GM21737 (cell line): ENCODE measurements around the gene FAM47E.
"Not testable (repeated sequence)": the region's sequence is repeated elsewhere in the genome, so short reads cannot be mapped to it uniquely, and the experiment has no call there.

Experiments used
- ATAC-seq: cut with Tn5 transposase; IDR thresholded peaks from one replicate; pipeline ENCODE4 v1.9.1; 2021; ENCODE audit warnings: mild to moderate bottlenecking, moderate library complexity; ENCODE audit not compliant: unreplicated experiment

The FAM47E gene

DNA sequence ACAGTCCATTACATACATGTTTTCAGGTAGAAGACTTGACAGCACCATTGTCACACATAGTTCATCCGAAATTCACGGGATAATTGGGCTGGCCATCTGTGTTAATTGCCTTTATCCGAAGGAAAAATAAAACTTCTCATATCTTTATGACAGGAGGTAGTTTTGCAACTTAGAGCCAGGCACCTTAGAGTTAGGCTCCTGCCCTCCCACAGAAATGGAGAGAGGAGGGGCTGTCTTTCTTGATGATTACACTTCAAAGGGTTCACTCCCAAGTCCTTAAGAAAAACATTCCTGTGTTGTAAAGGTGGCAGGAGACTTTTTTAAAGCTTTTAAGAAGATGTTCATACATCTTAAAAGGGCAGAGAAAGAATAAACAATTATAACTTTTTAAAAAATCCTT, 27.4 kb upstream of the FAM47E start:
- ATAC-seq = no peak

DNA sequence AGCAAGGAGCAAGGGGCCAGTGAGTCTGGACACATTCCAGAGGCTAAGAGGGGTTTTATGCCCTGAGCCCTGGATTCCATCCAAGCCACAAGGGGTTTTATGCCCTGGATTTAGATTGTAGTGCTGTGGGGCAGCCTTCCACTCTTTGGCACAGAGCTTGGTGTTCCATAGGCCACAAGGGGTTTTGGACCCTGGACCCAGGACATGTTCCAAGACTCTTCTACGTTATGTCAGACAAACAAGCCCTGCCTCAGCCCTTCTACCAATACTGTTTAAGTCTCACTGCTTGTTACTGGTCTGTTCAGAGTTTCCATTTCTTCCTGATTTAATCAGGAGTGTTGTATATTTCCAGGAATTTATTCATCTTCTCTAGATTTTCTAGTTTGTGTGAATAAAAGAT, 25.1 kb upstream of the FAM47E start:
- no peak for ATAC-seq

DNA sequence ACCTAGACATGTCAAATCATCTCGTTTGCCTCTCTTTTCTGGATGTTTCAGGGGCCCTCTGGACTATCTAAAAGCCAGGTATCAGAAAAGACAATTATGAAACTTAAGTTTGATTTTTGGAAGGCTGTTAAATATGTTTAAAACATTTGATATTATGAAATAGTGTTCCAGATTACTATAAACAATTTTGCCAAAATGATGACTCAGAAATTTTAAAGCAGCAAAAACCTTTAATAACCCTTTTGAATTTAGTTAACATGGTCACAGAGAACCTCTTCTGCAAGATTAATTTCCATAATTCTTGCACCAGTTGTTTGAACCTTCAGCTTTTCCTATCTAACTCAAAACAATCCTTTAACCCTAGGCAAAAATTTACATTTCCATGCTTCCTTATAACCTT, 18.8 kb upstream of the FAM47E start:
- no peak for ATAC-seq

DNA sequence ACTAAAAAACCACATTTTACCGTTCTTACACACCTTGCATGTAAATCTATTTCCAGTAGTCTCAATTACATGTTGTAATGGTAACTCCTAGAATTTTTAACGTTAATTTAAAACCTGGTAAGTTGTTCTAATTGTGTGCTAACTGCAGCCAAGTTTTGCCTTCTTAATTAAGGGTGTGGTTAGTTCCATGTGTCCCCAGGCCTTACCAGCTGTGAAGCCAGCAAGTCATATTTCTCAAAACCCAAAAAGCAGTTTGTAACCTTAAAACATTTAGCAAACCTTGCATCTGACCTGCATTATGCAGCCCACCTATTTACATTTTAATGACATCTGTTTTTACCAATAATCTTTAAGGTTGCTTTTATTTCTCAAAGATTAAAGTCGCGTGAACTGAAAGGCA, 18.4 kb upstream of the FAM47E start:
- ATAC-seq = no peak

DNA sequence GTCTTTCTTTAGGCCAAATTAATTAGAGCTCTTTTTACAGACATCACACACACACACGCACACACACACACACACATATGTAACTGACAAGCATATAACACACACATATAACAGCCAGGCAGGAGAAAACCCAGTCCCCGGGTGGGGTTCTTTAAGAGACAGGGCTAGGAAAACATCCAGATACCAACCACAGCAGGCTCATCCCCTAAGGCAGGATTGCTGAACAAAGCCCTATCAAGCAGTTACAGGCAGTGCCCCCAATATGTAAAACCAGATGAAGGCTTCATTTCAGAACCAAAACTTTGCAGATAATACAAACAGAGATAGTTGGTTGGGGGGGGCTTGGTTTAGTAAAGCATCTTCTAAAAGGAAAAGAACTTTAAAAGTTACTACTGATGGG, 18.0 kb upstream of the FAM47E start:
- no peak for ATAC-seq

DNA sequence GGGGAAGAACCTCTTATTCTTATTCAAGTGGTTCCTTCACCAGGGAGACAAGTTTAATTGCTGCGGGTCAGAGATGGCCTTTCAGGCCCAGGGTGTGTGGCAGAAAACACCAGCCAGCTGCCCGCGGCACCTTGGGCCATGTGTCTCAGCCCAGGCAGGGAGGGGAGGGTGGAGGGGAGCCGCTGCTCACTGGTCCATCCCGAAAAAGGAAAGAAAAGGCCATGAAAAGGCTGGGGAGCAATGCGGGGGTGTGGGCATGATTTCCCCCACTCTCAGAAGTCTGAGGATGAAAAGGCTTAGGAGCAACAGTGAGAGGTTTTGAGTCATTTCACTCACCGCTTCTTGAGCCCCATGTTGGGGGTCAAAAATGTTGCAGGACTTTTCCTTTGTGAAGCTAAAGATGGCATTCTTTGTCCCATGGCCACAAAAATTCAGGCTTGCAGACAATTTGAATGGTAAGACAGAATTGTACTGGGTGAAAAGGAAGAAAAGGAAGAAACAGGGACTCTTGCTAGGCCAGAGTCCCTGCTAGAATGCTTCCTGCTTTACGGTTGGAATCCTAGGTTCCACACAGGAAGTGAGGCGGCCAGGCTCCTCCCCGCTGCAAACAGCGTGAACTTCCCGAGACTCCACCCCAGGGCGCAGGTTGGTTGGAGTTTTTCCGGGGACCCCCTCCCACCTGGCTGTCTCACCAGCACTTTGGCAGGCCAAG, 17.4 kb upstream of the FAM47E start:
- ATAC-seq = no peak

DNA sequence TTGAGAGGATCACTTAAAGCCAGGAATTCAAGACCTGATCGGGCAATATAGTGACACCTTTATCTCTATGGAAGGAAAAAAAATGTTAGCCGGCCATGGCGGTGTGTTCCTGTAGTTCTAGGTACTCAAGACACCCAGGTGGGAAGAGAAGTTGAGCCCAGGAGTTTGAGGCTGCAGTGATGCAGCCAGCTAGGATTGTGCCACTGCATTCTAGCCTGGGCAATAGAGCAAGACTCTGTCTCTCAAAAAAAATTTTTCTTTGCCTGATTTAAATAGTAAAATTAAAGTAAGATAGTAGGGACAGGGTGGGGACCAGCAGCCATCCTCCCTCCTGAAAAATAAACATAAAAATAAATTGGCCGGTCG, 16.9 kb upstream of the FAM47E start:
- no peak for ATAC-seq

DNA sequence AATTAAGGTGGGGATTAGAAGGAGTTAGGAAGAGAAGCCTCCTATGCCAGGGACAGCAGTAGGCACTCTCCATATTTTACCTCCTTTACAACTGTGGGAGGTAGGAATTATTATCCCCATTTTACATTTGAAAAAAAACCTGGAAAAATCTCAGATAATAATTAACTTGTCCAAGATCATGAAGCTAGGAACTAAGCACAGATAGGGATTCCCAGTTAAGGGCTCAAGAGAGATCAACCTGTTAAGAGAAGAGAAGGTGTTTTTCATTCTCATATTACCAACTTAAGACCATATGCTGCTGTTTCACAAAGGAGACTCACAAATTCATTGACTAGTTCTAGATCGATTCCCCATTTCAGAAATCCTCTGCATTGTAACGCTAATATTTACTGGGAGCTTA, 16.1 kb upstream of the FAM47E start:
- ATAC-seq = no peak

DNA sequence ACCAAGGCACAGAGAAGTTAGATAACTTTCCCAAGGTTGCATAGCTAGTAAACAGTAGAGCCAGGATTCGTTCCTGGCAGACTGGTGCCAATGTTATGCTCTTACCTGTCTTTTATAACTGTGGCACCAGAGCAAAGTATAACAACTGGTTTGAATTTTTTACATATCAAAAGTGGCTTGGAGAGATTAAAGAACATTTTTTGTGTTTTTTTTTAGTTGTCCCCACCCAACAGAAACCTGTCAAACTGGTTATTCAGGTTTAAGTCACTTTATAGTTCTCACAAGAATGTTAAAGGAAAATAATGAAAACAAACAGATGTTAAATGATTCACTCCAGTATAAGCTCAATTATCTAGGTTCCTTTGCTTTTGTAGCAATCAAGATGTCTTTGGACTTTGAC, 15.6 kb upstream of the FAM47E start:
- no peak for ATAC-seq

DNA sequence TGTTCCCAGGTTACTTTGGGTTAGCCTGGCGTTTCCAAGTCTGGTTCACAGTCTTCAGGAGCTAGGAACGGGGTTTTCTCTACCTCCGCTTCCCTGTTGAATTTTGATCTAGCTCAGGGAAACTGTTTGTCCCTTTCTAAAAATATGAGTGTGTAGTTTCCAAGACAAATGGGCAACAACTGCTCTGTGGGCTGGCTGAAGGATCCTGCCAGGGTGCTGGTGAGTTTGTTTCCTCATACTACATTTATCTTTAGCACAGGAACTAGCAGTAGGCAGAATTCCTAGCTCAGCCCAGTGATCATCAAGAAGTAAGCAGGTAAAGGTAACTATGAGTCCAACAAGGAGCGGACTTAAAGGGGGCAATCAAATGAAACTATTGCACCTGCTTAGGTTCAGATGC, 13.3 kb upstream of the FAM47E start:
- ATAC-seq = no peak

DNA sequence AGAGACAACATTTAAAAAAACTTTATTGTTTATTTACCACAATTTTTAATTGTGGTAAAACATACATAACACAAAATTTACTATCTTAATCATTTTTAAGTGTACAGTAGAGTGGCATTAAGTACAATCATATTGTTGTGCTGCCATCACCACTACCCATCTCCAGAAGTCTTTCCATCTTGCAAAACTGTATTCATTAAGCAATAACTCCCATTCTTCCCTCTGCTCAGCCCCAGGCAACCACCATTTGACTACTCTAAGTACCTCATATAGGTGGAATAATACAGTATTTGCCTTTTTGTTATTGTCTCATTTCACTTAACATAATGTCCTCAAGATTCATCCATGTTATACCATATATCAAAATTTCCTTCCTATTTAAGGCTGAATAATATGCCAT, 12.8 kb upstream of the FAM47E start:
- ATAC-seq = no peak

DNA sequence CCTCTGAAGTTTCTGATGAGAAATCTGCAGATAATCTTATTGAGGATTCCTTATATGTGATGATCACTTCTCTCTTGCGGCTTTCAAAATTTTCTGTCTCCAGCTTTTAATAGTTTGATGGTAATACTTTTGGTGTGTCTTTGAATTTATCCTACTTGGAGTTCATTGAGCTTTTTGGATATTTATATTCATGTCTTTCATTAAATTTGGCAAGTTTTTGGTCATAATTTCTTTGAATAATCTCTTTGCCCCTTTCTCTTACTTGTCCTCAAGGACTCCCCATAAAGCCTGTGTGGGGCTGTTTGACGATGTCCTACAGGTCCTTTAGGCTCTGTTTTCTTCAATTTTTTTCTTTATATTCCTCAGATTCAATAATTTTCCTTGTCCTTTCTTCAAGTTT, 11.3 kb upstream of the FAM47E start:
- no peak for ATAC-seq

DNA sequence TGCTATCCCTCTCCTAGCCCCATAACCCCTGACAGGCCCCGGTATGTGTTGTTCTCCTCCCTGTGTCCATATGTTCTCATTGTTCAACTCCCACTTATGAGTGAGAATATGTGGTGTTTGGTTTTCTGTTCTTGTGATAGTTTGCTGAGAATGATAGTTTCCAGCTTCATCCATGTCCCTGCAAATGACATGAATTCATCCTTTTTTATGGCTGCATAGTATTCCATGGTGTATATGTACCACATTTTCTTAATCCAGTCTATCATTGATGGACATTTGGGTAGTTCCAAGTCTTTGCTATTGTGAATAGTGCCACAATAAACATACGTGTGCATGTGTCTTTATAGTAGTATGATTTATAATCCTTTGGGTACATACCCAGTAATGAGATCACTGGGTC, 7.6 kb upstream of the FAM47E start:
- not testable (repeated sequence) for ATAC-seq

DNA sequence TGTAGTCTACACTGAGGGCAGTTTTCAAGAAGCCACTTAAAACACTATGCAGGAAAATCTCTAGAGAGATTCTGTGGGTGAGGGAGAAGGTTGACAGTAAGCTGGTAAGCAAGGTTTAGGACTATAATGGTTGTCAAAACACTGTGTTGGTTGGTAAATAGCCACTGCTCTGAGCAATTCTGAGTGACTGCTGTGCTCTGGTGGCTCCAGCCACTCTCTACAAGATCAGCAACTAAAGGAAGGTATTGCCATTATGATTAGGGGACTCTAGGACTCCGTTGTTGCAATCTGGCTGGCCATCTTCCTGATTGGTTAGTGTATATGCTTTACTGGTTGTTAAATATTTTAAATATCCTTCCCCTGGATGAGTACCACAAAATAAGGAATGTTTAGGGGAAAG, 5.5 kb upstream of the FAM47E start:
- no peak for ATAC-seq

DNA sequence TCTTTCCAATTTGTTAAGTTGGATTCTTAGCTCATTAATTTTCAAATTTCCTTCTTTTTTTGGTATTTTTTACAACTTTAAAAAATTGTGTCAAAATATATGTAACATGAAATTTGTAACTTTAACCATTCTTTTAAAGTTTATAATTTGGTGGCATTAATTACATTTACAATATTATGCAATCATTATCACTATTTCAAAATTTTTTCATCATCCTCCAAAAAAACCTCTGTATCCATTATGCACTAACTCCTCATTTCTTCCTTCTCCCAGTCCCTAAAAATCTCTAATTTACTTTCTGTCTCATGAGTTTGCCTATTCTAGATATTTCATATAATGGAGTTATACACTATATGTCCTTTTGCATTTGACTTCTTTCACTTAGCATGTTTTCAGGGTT, 4.7 kb upstream of the FAM47E start:
- ATAC-seq = no peak

DNA sequence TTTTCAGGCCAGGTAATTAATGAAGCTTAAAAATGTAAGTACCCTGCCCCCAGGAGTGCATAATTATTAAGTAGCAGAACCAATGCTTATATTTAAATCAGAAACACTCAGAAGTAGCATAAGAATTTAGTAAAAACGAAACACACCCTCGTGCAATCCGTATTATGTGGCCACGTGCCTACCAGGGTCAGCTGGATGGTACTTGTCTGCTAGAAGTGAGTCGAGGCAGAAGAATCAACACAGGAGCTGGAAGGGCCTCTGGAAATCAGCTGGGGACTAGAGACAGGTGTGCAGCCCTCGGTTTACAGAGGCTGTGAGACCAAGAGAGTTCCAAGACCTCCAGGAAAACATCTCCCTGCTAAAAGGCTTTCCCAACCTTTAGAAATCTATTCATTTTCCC, 559 bp upstream of the FAM47E start:
- no peak for ATAC-seq

DNA sequence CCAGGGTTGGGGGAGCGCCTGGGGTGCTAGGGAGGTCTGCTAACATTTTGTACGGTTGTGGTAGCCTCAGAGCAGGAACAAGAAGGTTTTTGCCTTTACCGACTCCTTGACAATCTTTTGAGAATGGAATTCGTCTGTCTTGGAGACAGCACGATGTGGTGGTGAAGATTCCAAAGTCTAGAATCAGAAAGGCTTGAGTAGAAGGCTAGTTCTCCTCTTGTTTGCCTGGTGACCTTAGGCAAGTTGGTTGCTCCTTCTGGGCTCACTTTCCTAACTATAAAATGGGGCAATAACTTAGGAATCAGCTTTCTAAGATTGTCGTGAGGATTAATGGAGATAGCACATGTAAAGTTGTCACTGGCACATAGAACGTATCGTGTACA, 741 bp downstream of the FAM47E start:
- no peak for ATAC-seq

DNA sequence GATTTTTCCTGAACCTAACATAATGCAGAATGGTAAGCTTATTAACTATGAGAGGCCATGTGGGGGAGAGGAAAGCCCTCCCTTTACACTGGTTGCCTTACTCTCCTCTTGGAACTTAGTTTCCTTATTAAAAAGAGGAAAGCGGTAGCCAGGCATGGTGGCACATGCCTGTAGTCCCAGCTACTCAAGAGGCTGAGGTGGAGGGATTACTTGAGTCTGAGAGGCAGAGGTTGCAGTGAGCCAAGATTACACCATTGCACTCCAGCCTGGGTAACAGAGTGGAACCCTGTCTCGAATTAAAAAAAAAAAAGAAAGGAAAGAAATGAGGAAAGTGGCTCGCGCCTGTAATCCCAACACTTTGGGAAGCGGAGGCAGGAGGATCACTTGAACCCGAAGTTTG, 2.0 kb downstream of the FAM47E start:
- no peak for ATAC-seq

DNA sequence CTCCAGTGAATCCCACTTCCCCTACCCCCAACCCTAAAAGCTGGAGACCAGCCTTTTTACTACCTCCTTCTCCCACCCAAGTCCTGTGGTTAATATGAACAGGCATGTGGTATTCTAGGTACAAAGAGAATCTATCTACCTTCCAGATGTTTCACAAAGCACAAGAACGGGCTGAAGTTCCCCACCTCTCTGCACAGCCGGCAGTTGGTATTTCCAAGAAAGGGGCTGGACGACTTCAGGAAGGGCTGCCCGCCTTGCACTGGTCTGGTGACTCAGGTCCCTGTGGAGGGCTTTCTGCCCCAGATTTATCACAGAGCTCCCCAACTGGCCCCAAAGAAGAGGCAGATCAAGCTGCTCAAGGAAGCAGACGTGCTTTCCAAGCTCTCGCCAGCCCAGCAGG, 4.5 kb downstream of the FAM47E start:
- no peak for ATAC-seq

DNA sequence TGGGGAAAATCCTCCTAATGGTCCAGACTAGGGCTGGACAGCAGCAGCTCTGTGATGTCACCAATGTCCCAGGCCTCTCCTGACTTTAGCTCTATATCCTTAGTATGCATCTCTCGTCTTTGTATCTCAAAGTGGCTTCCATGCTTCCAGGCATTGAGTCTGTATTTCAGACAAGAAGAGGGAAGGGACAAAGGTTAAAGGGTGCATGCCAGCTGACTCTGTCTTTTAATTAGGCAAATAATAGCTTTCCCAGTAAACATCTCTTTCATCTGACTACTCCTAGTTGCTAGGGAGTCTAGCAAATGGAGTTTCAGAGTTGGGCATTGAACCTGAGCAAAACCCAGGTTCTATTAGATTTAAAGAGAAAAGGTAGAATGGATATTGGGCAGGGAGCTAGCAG, 5.4 kb downstream of the FAM47E start:
- ATAC-seq = no peak

DNA sequence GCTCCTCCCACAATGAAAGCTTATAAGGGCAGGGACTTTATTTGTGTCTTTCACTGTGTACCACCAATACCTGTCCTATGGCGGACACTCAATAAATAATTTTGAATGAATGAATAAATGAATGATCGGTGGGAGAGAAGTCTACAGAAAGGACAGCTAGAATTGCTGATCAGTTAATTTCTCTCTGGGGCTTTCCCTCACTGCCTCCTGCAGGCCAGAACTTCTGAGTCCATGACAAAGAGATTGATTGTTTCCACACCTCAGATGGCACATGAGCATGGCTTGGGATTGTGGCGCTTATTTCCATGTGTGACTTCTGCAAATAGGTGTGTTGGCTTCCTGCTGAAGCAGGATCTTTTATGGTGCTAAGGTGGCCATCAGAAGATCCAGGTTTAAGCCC, 6.3 kb downstream of the FAM47E start:
- ATAC-seq = no peak

DNA sequence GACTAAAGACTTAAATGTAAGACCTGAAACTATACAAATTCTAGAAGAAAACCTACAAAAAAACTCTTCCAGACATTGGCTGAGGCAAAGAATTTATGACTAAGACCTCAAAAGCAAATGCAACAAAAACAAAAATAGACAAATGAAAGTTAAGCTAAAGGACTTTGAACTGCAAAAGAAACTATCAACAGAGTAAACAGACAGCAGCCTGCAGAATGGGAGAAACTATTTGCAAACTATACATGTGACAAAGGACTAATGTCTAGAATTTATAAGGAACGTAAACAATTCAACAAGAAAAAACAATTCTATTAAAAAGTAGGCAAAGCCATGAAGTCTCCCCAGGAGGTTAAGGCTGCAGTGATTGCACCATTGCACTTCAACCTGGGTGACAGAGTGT, 9.1 kb downstream of the FAM47E start:
- no peak for ATAC-seq

DNA sequence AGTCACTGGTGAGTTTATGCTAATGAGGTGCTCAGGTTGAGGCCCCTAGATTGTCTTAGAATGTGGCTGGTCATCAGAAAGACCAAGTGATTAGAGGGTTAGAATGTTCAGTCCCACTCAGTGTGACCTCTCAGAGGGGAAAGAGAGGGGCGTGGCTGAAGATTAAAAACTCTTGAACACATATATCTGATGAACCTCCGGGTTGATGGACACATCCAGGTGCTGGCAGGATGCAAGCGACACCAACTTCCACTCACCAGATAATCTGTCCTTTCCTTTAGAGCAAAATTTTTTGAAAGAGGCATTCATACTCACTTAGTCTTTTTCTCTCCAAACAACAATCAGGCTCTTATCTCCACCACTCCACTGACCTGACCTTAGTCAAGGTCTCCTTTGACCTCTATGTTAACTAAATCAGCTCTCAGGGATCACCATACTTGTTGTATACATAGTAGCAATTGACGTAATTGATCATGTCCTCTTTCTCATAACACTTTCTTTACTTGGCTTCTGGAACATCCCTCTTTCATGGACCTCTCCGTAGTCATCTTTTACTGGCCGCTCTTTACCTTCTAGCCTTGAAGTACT, 14.2 kb downstream of the FAM47E start:
- no peak for ATAC-seq
